Adrenal gland (tissue), 12 donors: ENCODE measurements around the gene UBASH3B. TPM values are rescaled to one million over a fixed set of nuclear protein-coding genes. Genes with fewer than 3 reads are reported as not detected.
A peak's percentile ranks its signal among the peaks of the same experiment; 100 is the strongest.

Experiments
- DNase-seq, 7 donors: peaks; one replicate each; pipeline ENCODE4 v3.0.0-alpha.2; 2019 to 2020
- H3K27ac ChIP-seq, 5 donors: fragments of 200-600 bp; sonication (generic) in 4 of 5; 1 replicate in 3 of 5; 2 replicates in 2 of 5; pipeline versions ENCODE4 v1.5.1 to v1.8.0; 2016 to 2020; ENCODE audit warnings: mild to moderate bottlenecking in 1 of 5
- H3K27me3 ChIP-seq: fragments of 200-600 bp; 2 replicates; pipeline ENCODE4 v1.8.0; 2021
- H3K36me3 ChIP-seq, 2 donors: fragments of 200-600 bp; replicated peaks in 1 of 2; 1 replicate in 1 of 2; 2 replicates in 1 of 2; pipeline versions ENCODE4 v1.5.1 to v1.8.0; 2018 to 2022
- H3K4me1 ChIP-seq, 2 donors: fragments of 200-600 bp; replicated peaks in 1 of 2; 1 replicate in 1 of 2; 2 replicates in 1 of 2; pipeline versions ENCODE4 v1.5.1 to v1.8.0; 2018 to 2021
- H3K4me3 ChIP-seq, 4 donors: fragments of 200-600 bp; sonication (generic) in 3 of 4; one replicate each; pipeline ENCODE4 v1.5.1; 2016 to 2018
- H3K9me3 ChIP-seq, 3 donors: fragments of 200-600 bp; sonication (generic) in 1 of 3; replicated peaks in 1 of 3; 1 replicate in 2 of 3; 2 replicates in 1 of 3; pipeline versions ENCODE4 v1.5.1 to v1.8.0; 2016 to 2021
- CTCF ChIP-seq, 6 experiments: fragments of 450-650 bp in 4 of 6; fragments of 200-600 bp in 2 of 6; sonication (generic) in 1 of 6; IDR thresholded peaks; 1 replicate in 5 of 6; 2 replicates in 1 of 6; pipeline versions ENCODE4 v1.5.1 to v1.8.0; 2016 to 2021; ENCODE audit warnings: antibody characterized with exemption in 6 of 6, mild to moderate bottlenecking in 2 of 6, moderate library complexity in 1 of 6
- POLR2A ChIP-seq, 2 donors: fragments of 450-650 bp; IDR thresholded peaks; one replicate each; pipeline ENCODE4 v1.6.1; 2017; ENCODE audit warnings: antibody characterized with exemption in 2 of 2, mild to moderate bottlenecking in 2 of 2, moderate library complexity in 1 of 2
- WGBS, 4 donors: extraction: QIAGEN DNeasy Blood & Tissue Kit in 2 of 4; methylation state at CpG; one replicate each; pipeline versions ENCODE4 v1.1.5 to v1.1.7; 2013 to 2017; 5-methylcytosine and 5-hydroxymethylcytosine counted together
- intact Hi-C, 2 donors: fragments of 100-400 bp; cut with DNase I; formaldehyde crosslinking; loops; one replicate each; pipeline versions ENCODE4 v1.14.1 to v1.15.0; 2022 to 2023
- polyA plus RNA-seq, 3 donors: library from polyadenylated mRNA; stranded (reverse); fragments of 200-250 nt in 2 of 3; fragments of 350-450 nt in 1 of 3; fragmentation: Illumina TruSeq in 1 of 3; extraction: RNeasy Lipid Tissue Mini Kit (QIAGEN cat#74804) in 1 of 3; gene quantifications; one replicate each; pipeline ENCODE4 v1.2.3, GENCODE V29; 2013 to 2014
- total RNA-seq, 9 donors: library from RNA; depleted of rRNA in 4 of 9; stranded (reverse); fragments of >200 nt in 4 of 9; fragments of 120-200 nt in 1 of 9; fragmentation: NEBNext Ultra II Directional in 1 of 9; extraction: Animal tissue kit (Norgen Biotek cat#: 25700) in 1 of 9; gene quantifications; one replicate each; pipeline versions ENCODE4 v1.1.0 to v1.2.4, GENCODE V29; 2013 to 2023
- donor health status: healthy with polysubstance abuse.
- donor health status: Bipolar disorder and iron deficiency.
- donor health status: DM: yes; HTN: yes; CAD: no.
- donor health status: DM: no; HTN: no; CAD: no.
- donor health status: DM: no; HTN: no; CAD: no.
- donor health status: DM: yes; HTN: yes; CAD: no.

The UBASH3B gene
- total and polyA plus RNA-seq, 12 donors: 0.57 to 21.5 (median 5.6) TPM

GRCh38 chr11:122625976-122626665 is 29.4 kb upstream of the UBASH3B start:
- intact Hi-C loops: loop anchor here (5.0 to 10.0 kb wide), 2 partner anchors 44 to 229 kb away; no protein-coding TSS in a partner anchor
- TF ChIP-seq CTCF (IDR thresholded peaks at IDR 0.05) (no peak), POLR2A (IDR thresholded peaks at IDR 0.05) (no peak)
- Histone ChIP-seq H3K9me3 (no peaks in the 10 kb centered on the region), H3K36me3 (no peaks in the 10 kb centered on the region), H3K27me3 (no peaks in the 10 kb centered on the region), H3K27ac (no peak overlapping the region), H3K4me1 (no peaks in the 10 kb centered on the region), H3K4me3 (no peak overlapping the region)
- 68 to 77% (median 75%) methylated on average over 8 of the region's 8 CpGs for WGBS, 4 donors
- DNase-seq: no peak

- DNase-seq: no peak
- intact Hi-C loops: loop anchor here (5.0 to 10.0 kb wide), 2 partner anchors 45 to 227 kb away; no protein-coding TSS in a partner anchor
- H3K9me3 ChIP-seq: no peaks in the 10 kb centered on the region
- no peak overlapping the region for H3K27ac ChIP-seq
- no peak overlapping the region for H3K4me3 ChIP-seq
- H3K36me3 ChIP-seq: no peaks in the 10 kb centered on the region
- no peak for TF ChIP-seq CTCF (IDR thresholded peaks at IDR 0.05)
- peaks cover under 1% of the 10 kb centered on the region for H3K27me3 ChIP-seq
- 78 to 93% (median 83%) methylated on average over 3 of the region's 3 CpGs for WGBS, 4 donors
- H3K4me1 ChIP-seq: no peaks in the 10 kb centered on the region
Measured at GRCh38 chr11:122627745-122628144, 27.8 kb upstream of the UBASH3B start.

- DNase-seq: peak; percentile 64 to 88 (median 73)
- H3K9me3 ChIP-seq: no peaks in the 10 kb centered on the region
- H3K27me3 ChIP-seq: peaks cover 4% of the 10 kb centered on the region
- H3K36me3 ChIP-seq: no peaks in the 10 kb centered on the region
- WGBS, 4 donors: 39 to 42% (median 40%) methylated on average over 9 of the region's 9 CpGs
- no peak overlapping the region for H3K4me3 ChIP-seq
- no peak for TF ChIP-seq POLR2A (IDR thresholded peaks at IDR 0.05)
- peak; percentile 65 to 91 (median 82) for TF ChIP-seq CTCF (IDR thresholded peaks at IDR 0.05)
- H3K4me1 ChIP-seq: no peaks in the 10 kb centered on the region
- intact Hi-C loops: loop anchor here (5.0 to 10.0 kb wide), 2 partner anchors 47 to 226 kb away; no protein-coding TSS in a partner anchor
- no peak overlapping the region for H3K27ac ChIP-seq
Measured at GRCh38 chr11:122628810-122629555, 26.5 kb upstream of the UBASH3B start.

- WGBS, 4 donors: 51 to 76% (median 70%) methylated on average over 11 of the region's 11 CpGs
- intact Hi-C loops: loop anchor here (5.0 to 10.0 kb wide), 2 partner anchors 150 to 222 kb away; no protein-coding TSS in a partner anchor
- H3K36me3 ChIP-seq: no peaks in the 10 kb centered on the region
- no peak overlapping the region for H3K4me3 ChIP-seq
- H3K27me3 ChIP-seq: peaks cover 4% of the 10 kb centered on the region
- no peak for TF ChIP-seq POLR2A (IDR thresholded peaks at IDR 0.05)
- TF ChIP-seq CTCF (IDR thresholded peaks at IDR 0.05): no peak
- H3K4me1 ChIP-seq: no peaks in the 10 kb centered on the region
- no peak overlapping the region for H3K27ac ChIP-seq
- no peaks in the 10 kb centered on the region for H3K9me3 ChIP-seq
- DNase-seq: peak in 1 of 7 donors; percentile 21
Measured at GRCh38 chr11:122632181-122632824, 23.2 kb upstream of the UBASH3B start.
